IPS-18a (cell line): Measurements from ENCODE around the gene FZD10.

Source experiments
- H3K27ac ChIP-seq: one replicate; pipeline ENCODE4 v1.5.1; 2013; ENCODE audit warnings: low read length
- H3K27me3 ChIP-seq: one replicate; pipeline ENCODE4 v1.6.1; 2013; ENCODE audit warnings: mild to moderate bottlenecking, low read length; ENCODE audit not compliant: control insufficient read depth, insufficient read depth
- H3K36me3 ChIP-seq: one replicate; pipeline ENCODE4 v1.6.1; 2013; ENCODE audit warnings: low read depth, low read length; ENCODE audit not compliant: control insufficient read depth
- H3K4me1 ChIP-seq: one replicate; pipeline ENCODE4 v1.6.1; 2013; ENCODE audit warnings: low read depth, low read length; ENCODE audit not compliant: control insufficient read depth
- H3K4me3 ChIP-seq: one replicate; pipeline ENCODE4 v1.5.1; 2013; ENCODE audit warnings: low read length
- H3K9ac ChIP-seq: one replicate; pipeline ENCODE4 v1.6.1; 2013; ENCODE audit warnings: mild to moderate bottlenecking, low read length, moderate library complexity
- H3K9me3 ChIP-seq: one replicate; pipeline ENCODE4 v1.6.1; 2013; ENCODE audit warnings: low read depth, low read length; ENCODE audit not compliant: control insufficient read depth

FZD10 gene

DNA sequence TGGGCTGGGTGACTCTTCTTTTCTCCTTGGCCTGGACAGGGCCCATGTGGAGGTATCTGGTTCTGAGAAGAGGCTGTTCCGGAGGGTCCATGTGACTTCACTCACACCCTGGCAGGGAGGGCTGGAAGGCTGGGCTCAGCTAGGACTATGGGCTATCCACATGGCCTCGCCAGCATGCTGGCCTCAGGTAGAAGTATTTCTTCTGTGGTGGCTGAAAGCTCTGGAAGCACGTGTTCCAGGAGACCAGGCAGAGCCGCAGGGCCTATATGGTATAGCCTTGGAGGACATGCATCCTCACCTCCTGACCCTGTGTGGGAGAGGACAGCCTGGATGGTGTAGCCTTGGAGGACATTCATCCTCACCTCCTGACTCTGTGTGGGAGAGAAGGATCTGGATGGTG is 38.2 kb upstream of the FZD10 start:
- no peak overlapping the region for H3K9ac ChIP-seq
- H3K9me3 ChIP-seq: no peaks in the 10 kb centered on the region
- H3K27ac ChIP-seq: no peak overlapping the region

DNA sequence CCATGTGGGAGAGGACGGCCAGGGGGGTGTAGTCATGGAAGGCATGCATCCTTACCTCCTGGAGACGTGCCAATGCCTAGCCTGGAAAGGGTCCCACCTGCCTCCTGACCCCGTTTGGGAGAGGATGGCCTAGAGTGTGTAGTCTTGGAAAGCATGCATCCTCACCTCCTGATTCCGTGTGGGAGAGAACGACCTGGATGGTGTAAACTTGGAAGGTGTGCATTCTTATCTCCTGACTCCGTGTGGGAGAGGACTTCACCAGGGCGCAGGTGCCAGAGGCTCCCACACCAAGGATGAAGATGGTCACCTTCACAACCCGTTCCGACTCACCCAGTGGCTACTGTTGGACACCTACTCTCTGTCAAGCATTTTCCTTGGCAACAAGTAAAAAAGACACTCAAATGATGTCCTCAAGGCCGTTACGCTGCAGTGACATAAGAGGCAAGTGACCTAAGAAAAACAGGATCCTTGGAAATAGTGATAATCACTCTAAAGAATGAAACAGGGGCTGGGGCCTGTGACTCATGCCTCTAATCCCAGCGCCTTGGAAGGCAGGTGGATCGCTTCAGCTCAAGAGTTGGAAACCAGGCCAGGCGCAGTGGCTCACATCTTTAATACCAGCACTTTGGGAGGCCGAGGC is 37.5 kb upstream of the FZD10 start:
- H3K9me3 ChIP-seq: no peaks in the 10 kb centered on the region
- peaks cover 5% of the 10 kb centered on the region for H3K27me3 ChIP-seq
- H3K4me1 ChIP-seq: no peaks in the 10 kb centered on the region
- H3K9ac ChIP-seq: no peak overlapping the region
- H3K4me3 ChIP-seq: no peak overlapping the region
- no peaks in the 10 kb centered on the region for H3K36me3 ChIP-seq
- no peak overlapping the region for H3K27ac ChIP-seq

More for the DNA sequence above, 38.2 kb upstream of the FZD10 start:
- Histone ChIP-seq H3K4me1 (no peaks in the 10 kb centered on the region), H3K27me3 (peaks cover 5% of the 10 kb centered on the region), H3K36me3 (no peaks in the 10 kb centered on the region), H3K4me3 (no peak overlapping the region)

DNA sequence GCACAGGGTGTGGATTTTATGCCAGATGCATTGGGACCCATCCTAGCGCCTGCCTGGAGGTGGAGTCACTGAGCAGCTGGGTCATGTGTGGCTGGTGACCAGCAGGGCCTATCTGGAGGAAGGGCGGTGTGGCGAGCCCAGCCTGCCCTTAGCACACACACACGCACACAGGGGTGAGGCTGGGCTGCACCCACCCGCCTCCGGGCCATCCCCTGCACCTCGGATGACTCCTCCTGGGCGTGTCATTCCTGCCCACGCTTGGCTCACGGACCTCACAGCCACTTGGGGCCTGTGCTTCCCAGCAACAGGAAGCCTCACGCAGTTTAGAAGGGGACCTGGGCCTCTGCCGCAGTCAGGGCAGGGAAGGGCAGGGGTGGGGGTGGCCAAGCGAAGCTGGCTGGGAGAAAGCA is 36.2 kb upstream of the FZD10 start:
- Histone ChIP-seq H3K27me3 (peaks cover 5% of the 10 kb centered on the region), H3K9me3 (no peaks in the 10 kb centered on the region), H3K4me1 (no peaks in the 10 kb centered on the region)

DNA sequence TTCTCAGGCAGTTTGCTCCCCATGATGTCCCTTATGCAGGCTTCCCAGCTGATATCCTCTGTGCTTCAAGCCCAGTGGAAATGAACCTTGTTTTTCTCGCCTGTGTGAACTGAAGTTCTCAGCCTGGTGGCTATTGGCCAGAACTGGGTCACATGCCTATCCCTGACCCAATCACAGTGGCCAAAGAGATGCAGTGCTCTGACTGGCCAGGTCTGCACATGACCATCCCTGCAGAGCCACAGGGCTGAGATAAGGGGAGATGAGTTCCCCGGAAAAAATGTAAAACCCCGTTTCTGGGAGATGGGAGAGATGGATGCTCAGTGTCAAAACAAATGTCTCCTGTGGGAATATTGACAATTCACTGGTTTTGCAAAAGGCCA is 34.7 kb upstream of the FZD10 start:
- no peaks in the 10 kb centered on the region for H3K4me1 ChIP-seq
- H3K9me3 ChIP-seq: no peaks in the 10 kb centered on the region
- no peaks in the 10 kb centered on the region for H3K36me3 ChIP-seq
- no peak overlapping the region for H3K4me3 ChIP-seq
- H3K9ac ChIP-seq: no peak overlapping the region
- no peak overlapping the region for H3K27ac ChIP-seq
- H3K27me3 ChIP-seq: peaks cover 5% of the 10 kb centered on the region

More for the DNA sequence above, 36.2 kb upstream of the FZD10 start:
- H3K27ac ChIP-seq: no peak overlapping the region
- no peaks in the 10 kb centered on the region for H3K36me3 ChIP-seq
- no peak overlapping the region for H3K4me3 ChIP-seq
- H3K9ac ChIP-seq: no peak overlapping the region

DNA sequence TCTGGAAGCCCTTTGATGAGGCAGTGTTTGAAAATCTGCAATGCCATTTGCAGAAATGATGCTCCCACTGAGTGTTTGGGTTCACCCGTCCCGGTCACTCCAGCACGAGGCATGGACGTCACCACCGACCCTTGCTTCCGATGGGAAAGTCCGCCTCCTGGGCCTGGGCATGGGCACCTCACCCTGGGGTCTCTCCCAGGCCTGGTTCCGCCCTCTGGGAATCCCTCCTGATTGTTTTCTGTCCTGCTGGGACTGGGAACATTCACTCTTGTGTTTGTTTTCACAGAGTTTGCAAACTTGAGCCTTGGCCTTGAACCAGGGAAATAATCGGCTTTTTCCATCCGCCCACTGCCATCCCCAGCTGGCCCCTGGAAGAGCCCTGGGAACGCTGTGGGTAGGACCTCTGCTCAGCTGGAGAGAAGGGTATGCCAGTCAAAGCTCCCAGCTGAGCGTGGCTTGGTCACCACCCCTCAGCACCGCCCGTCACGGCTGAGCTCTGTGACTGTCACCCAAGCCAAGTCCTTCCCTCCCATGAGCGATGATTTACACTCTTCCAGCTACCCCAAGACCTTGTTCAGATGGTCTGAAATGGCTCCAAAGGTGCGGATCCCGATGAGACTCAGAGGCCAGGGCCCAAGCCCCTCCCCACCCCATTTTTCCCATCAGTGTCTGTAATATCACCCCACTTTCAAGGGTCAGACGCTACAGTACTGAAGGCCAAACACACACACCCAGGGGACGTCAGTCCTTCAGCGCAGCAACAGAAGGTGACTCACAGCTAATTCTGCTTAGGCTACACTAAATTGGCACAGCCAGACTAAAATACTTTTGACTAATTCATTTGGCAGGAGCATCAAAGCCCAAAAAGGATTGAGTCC is 34.1 kb upstream of the FZD10 start:
- H3K27me3 ChIP-seq: peaks cover 5% of the 10 kb centered on the region
- no peaks in the 10 kb centered on the region for H3K9me3 ChIP-seq
- no peaks in the 10 kb centered on the region for H3K36me3 ChIP-seq
- no peak overlapping the region for H3K4me3 ChIP-seq
- H3K27ac ChIP-seq: no peak overlapping the region
- no peaks in the 10 kb centered on the region for H3K4me1 ChIP-seq
- H3K9ac ChIP-seq: no peak overlapping the region

DNA sequence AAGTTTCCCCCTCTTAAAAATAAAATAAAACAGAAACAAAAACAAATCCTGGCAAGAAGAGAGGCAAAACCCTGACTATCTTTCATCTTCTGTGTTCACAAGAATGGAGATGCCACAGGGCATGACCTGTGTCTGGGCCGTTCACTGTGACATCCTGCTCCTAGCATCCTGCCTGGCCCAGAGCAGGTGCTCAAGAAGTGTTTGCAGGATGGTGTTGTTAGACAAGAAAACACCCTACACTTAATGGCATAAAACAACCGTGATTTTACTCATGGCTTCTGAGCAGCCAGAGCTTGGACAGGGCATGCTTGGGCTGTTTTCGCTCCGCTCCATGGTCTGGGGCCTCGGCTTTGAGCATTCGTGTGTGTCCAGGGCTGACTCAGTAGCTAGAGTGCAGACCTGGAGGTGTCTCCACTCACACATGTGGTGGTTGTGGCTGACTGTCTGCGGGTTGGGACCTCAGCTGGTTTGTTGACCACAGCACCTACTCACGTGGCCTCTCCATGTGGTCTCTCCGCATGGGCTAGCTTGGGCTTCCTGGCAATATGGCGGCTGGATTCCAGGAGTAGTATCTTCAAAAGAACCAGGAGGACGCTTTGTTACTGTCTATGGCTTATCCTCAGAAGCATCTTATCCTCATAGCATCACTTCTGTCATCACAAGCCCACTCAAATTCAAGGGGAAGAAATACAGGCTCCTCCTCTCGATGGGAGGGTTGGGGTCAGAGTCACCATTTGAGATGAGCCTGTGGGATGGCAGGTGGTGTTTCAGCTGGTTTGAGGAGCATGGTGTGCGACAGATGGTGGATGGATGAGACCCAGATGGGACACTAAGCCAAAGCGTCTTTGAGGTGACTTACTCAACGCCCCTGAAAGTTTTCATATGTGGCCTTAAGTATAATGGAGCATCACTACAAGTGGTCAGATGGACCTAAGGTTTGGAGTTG is 33.2 kb upstream of the FZD10 start:
- Histone ChIP-seq H3K4me3 (no peak overlapping the region), H3K27me3 (peaks cover 9% of the 10 kb centered on the region), H3K36me3 (no peaks in the 10 kb centered on the region), H3K4me1 (no peaks in the 10 kb centered on the region), H3K9ac (no peak overlapping the region), H3K27ac (no peak overlapping the region), H3K9me3 (no peaks in the 10 kb centered on the region)

- H3K4me1 ChIP-seq: no peaks in the 10 kb centered on the region
- H3K9ac ChIP-seq: no peak overlapping the region
- H3K9me3 ChIP-seq: no peaks in the 10 kb centered on the region
- H3K27me3 ChIP-seq: peaks cover 10% of the 10 kb centered on the region
- H3K27ac ChIP-seq: no peak overlapping the region
- no peaks in the 10 kb centered on the region for H3K36me3 ChIP-seq
- H3K4me3 ChIP-seq: no peak overlapping the region
Measured at GRCh38 chr12:130130346-130130745, 31.9 kb upstream of the FZD10 start.

DNA sequence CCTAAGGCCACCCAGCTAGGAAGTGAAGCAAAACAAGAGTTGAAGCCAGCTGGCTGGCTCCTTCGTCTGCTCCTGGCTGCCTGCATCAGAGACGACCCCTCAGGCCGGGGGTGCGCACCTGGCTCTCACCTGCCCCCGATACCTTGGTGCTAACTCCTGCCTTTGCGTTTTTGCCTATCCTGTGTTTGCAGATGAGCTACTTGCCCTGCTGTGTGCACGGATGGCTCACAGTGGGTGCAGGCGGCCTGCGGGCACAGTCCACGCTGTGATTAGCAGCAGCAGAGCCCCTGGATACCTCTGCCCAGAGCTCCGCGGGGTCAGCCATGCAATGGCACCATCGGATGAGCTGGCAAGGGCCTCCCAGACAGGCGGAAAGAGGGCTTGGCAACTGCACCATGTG is 31.2 kb upstream of the FZD10 start:
- H3K4me1 ChIP-seq: no peaks in the 10 kb centered on the region
- H3K27me3 ChIP-seq: peaks cover 17% of the 10 kb centered on the region
- no peak overlapping the region for H3K9ac ChIP-seq
- H3K27ac ChIP-seq: no peak overlapping the region
- H3K4me3 ChIP-seq: no peak overlapping the region
- H3K36me3 ChIP-seq: no peaks in the 10 kb centered on the region
- no peaks in the 10 kb centered on the region for H3K9me3 ChIP-seq

DNA sequence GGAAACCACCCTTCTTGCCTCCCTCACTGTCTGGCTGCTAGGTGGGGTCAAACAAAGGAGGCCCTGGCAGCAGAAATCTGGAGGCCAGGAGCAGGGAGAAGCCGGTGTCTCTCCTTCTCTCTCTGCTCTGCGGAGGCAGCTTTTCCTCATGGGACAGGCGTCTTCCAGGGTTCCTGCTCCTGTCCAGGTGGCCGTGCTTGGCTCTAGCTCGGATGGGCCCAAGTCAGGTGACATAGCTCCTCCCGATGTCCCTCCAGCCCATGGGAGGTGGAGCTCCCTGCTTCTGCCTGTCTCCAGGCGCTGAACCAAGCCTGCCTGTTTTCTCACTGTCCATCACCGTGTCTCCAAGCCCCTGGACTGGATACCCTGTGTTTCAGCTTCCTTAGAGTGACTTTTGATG is 30.5 kb upstream of the FZD10 start:
- Histone ChIP-seq H3K36me3 (no peaks in the 10 kb centered on the region), H3K9ac (no peak overlapping the region), H3K9me3 (no peaks in the 10 kb centered on the region), H3K4me3 (no peak overlapping the region), H3K4me1 (peaks cover 7% of the 10 kb centered on the region), H3K27me3 (peaks cover 21% of the 10 kb centered on the region), H3K27ac (no peak overlapping the region)

DNA sequence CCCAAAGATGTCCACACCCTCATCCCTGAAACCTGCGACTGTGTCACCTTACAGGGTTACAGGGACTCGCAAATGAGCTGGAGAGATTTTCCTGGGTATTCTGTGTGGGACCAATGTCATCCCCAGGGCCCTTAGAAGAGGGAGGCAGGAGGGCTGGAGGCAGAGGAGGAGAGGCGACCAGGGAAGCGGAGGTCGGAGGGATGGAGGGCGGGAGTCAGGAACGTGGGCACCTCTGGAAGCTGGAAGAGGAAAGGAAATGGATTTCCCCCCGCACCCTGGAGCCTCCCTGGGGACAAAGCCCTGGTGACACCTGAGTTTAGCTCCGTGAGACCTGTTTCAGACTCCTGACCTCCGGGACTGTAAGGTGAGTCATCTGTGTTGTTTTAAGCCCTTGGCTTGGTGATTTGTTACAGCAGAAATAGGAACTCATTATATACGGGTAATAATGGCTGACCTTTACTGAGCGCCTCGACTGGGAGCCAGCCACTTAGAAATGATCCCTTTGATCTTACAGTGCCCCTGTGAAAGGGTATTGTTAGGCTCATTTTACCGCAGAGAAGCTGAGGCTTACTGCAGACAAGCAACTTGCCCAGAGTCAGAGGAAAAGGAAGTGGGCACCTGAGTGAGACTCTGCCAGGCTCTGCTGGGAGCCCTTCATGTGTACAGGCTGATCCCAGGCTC is 29.3 kb upstream of the FZD10 start:
- H3K36me3 ChIP-seq: no peaks in the 10 kb centered on the region
- H3K27me3 ChIP-seq: peaks cover 31% of the 10 kb centered on the region
- H3K9me3 ChIP-seq: no peaks in the 10 kb centered on the region
- H3K4me3 ChIP-seq: no peak overlapping the region
- peaks cover 17% of the 10 kb centered on the region for H3K4me1 ChIP-seq
- H3K9ac ChIP-seq: no peak overlapping the region
- no peak overlapping the region for H3K27ac ChIP-seq
